H1 (cell line): ENCODE data around the gene GAK. TPM values are rescaled to one million over a fixed set of nuclear protein-coding genes. Genes with fewer than 3 reads are reported as not detected.

Experiments
- CTCF ChIA-PET: fragments of 300-600 bp; sonication (Branson Sonifier 250); formaldehyde crosslinking; loops from one replicate; lab custom pipeline; 2021; ENCODE audit not compliant: partially characterized antibody; lab: Charles Lee
- POLR2A ChIA-PET: fragments of 300-600 bp; sonication (Branson Sonifier 250); formaldehyde crosslinking; loops from one replicate; lab custom pipeline; 2021; ENCODE audit warnings: inconsistent platforms; ENCODE audit not compliant: partially characterized antibody; lab: Charles Lee
- DNase-seq, 2 experiments: peaks; one replicate each; pipeline versions ENCODE4 v3.0.0 to v3.0.0-alpha.2; 2010 to 2022; ENCODE audit warnings: low spot score in 2 of 2, low read depth in 1 of 2, mixed read lengths in 1 of 2
- FAIRE-seq: peaks from 2 replicates; lab custom pipeline; 2011; peaks lifted over from hg19 to GRCh38; lab: Jason Lieb, UNC
- H2AFZ ChIP-seq: 2 replicates; pipeline ENCODE4 v1.8.1; 2012; ENCODE audit warnings: low read length, inconsistent platforms
- H2AK5ac ChIP-seq: 2 replicates; pipeline ENCODE4 v1.6.1; 2013; ENCODE audit warnings: low read depth, low read length
- H2BK120ac ChIP-seq: replicated peaks from 2 replicates; pipeline ENCODE3; 2013; ENCODE audit warnings: low read depth, low read length, inconsistent platforms
- H2BK12ac ChIP-seq: 2 replicates; pipeline ENCODE4 v1.6.1; 2013; ENCODE audit warnings: low read depth, low read length
- H2BK15ac ChIP-seq: 2 replicates; pipeline ENCODE4 v1.6.1; 2013; ENCODE audit warnings: low read length
- H2BK20ac ChIP-seq: 2 replicates; pipeline ENCODE4 v1.6.1; 2013; ENCODE audit warnings: low read length
- H2BK5ac ChIP-seq: 2 replicates; pipeline ENCODE4 v1.6.1; 2013; ENCODE audit warnings: low read depth, low read length
- H3K14ac ChIP-seq: 2 replicates; pipeline ENCODE4 v1.6.1; 2013; ENCODE audit warnings: inconsistent platforms; ENCODE audit not compliant: insufficient read length
- H3K18ac ChIP-seq: 2 replicates; pipeline ENCODE4 v1.6.1; 2013; ENCODE audit warnings: low read length; ENCODE audit errors: extremely low read depth
- H3K23ac ChIP-seq: 2 replicates; pipeline ENCODE4 v1.6.1; 2013; ENCODE audit warnings: inconsistent platforms; ENCODE audit not compliant: insufficient read length
- H3K23me2 ChIP-seq: 2 replicates; pipeline ENCODE4 v1.6.1; 2013; ENCODE audit warnings: low read depth, low read length
- H3K27ac ChIP-seq: 2 replicates; pipeline ENCODE4 v1.6.1; 2011; ENCODE audit warnings: low read depth, low read length, inconsistent platforms
- H3K27me3 ChIP-seq, 4 experiments: replicated peaks in 1 of 4; 1 replicate in 1 of 4; 2 replicates in 3 of 4; pipeline versions ENCODE4 v1.6.1 to v1.8.1; 2011 to 2013; ENCODE audit warnings: low read length in 3 of 4, mild to moderate bottlenecking in 3 of 4, inconsistent platforms in 2 of 4, mixed read lengths in 2 of 4, moderate library complexity in 1 of 4; ENCODE audit not compliant: control insufficient read depth in 3 of 4, insufficient read depth in 3 of 4; ENCODE audit errors: extremely low read depth in 1 of 4
- H3K36me3 ChIP-seq, 4 experiments: 2 replicates each; pipeline versions ENCODE4 v1.6.1 to v1.8.1; 2011 to 2013; ENCODE audit warnings: mild to moderate bottlenecking in 4 of 4, low read length in 3 of 4, moderate library complexity in 2 of 4, control low read depth in 1 of 4, inconsistent platforms in 1 of 4; ENCODE audit not compliant: insufficient read depth in 4 of 4, control insufficient read depth in 2 of 4
- H3K4ac ChIP-seq: replicated peaks from 2 replicates; pipeline ENCODE3; 2013; ENCODE audit warnings: low read length, low read depth, mixed read lengths, inconsistent platforms; ENCODE audit not compliant: insufficient read length
- H3K4me1 ChIP-seq, 4 experiments: replicated peaks in 1 of 4; 1 replicate in 1 of 4; 2 replicates in 3 of 4; pipeline versions ENCODE4 v1.6.1 to v1.8.1; 2011 to 2013; ENCODE audit warnings: low read length in 3 of 4, inconsistent platforms in 2 of 4, mixed read lengths in 1 of 4; ENCODE audit not compliant: insufficient read depth in 4 of 4, control insufficient read depth in 3 of 4
- H3K4me2 ChIP-seq, 2 experiments: 2 replicates each; pipeline versions ENCODE4 v1.6.1 to v1.8.1; 2011 to 2013; ENCODE audit warnings: low read depth in 2 of 2, low read length in 2 of 2, control low read depth in 1 of 2, inconsistent platforms in 1 of 2, mild to moderate bottlenecking in 1 of 2; ENCODE audit not compliant: insufficient read depth in 1 of 2
- H3K4me3 ChIP-seq, 4 experiments: fragments of 200-600, 300-600 bp in 1 of 4; sonication (generic), shearing (Covaris generic), sonication (Bioruptor Twin) in 1 of 4; 2 replicates each; pipeline versions ENCODE4 v1.5.1 to v1.8.1; 2011 to 2016; ENCODE audit warnings: low read length in 4 of 4, low read depth in 3 of 4, control low read depth in 2 of 4, inconsistent platforms in 2 of 4, mild to moderate bottlenecking in 2 of 4, mixed read lengths in 1 of 4, moderate library complexity in 1 of 4; ENCODE audit not compliant: insufficient read depth in 2 of 4; ENCODE audit errors: extremely low read depth in 1 of 4
- H3K56ac ChIP-seq: replicated peaks from 2 replicates; pipeline ENCODE3; 2013; ENCODE audit warnings: low read depth, mild to moderate bottlenecking, mixed read lengths, low read length, inconsistent platforms; ENCODE audit not compliant: insufficient read length
- H3K79me1 ChIP-seq: 2 replicates; pipeline ENCODE4 v1.6.1; 2013; ENCODE audit warnings: low read depth, low read length, control low read depth
- H3K79me2 ChIP-seq, 2 experiments: 2 replicates each; pipeline versions ENCODE4 v1.6.1 to v1.8.1; 2012 to 2013; ENCODE audit warnings: low read length in 2 of 2, mild to moderate bottlenecking in 2 of 2, inconsistent platforms in 1 of 2; ENCODE audit not compliant: insufficient read depth in 2 of 2, control insufficient read depth in 1 of 2
- H3K9ac ChIP-seq, 4 experiments: replicated peaks in 1 of 4; 1 replicate in 1 of 4; 2 replicates in 3 of 4; pipeline versions ENCODE4 v1.6.1 to v1.8.1; 2011 to 2013; ENCODE audit warnings: low read depth in 3 of 4, low read length in 3 of 4, control low read depth in 2 of 4, mild to moderate bottlenecking in 2 of 4, moderate library complexity in 2 of 4, inconsistent platforms in 1 of 4; ENCODE audit errors: extremely low read depth in 1 of 4
- H3K9me3 ChIP-seq, 2 experiments: 2 replicates each; pipeline versions ENCODE4 v1.6.1 to v1.8.1; 2012 to 2013; ENCODE audit warnings: mild to moderate bottlenecking in 2 of 2, moderate library complexity in 2 of 2, control low read depth in 1 of 2, inconsistent platforms in 1 of 2, low read depth in 1 of 2, low read length in 1 of 2, mixed read lengths in 1 of 2; ENCODE audit not compliant: insufficient read depth in 2 of 2
- H4K20me1 ChIP-seq, 2 experiments: replicated peaks in 1 of 2; 2 replicates each; pipeline versions ENCODE3 to v1.8.1; 2011 to 2013; ENCODE audit warnings: inconsistent platforms in 2 of 2, low read length in 2 of 2, mild to moderate bottlenecking in 1 of 2; ENCODE audit not compliant: insufficient read depth in 2 of 2, control insufficient read depth in 1 of 2
- H4K5ac ChIP-seq: 2 replicates; pipeline ENCODE4 v1.6.1; 2013; ENCODE audit warnings: low read length, low read depth, mixed read lengths, inconsistent platforms; ENCODE audit not compliant: insufficient read length
- H4K8ac ChIP-seq: 2 replicates; pipeline ENCODE4 v1.8.0; 2013; ENCODE audit warnings: mild to moderate bottlenecking, moderate library complexity, low read length, inconsistent platforms; ENCODE audit not compliant: insufficient read depth; ENCODE audit errors: extremely low read depth
- H4K91ac ChIP-seq: replicated peaks from 2 replicates; pipeline ENCODE3; 2013; ENCODE audit warnings: low read length, mixed read lengths, inconsistent platforms; ENCODE audit not compliant: insufficient read length
- CHD2 ChIP-seq: IDR thresholded peaks from 2 replicates; pipeline ENCODE4 v1.6.1; 2012; ENCODE audit warnings: low read length, improper control_type of control experiment
- EZH2 ChIP-seq: fragments of 200-600 bp; sonication (generic); IDR thresholded peaks from 2 replicates; pipeline ENCODE4 v1.7.1; 2012; ENCODE audit warnings: low read depth, mild to moderate bottlenecking, moderate library complexity, low read length, inconsistent platforms; ENCODE audit not compliant: severe bottlenecking
- GABPA ChIP-seq: IDR thresholded peaks from 2 replicates; pipeline ENCODE4 v1.6.1; 2011; ENCODE audit warnings: mild to moderate bottlenecking, low read length, moderate library complexity, borderline replicate concordance; ENCODE audit not compliant: insufficient read depth
- GTF2F1 ChIP-seq: IDR thresholded peaks from 2 replicates; pipeline ENCODE4 v1.6.1; 2012; ENCODE audit warnings: low read depth, low read length, improper control_type of control experiment, borderline replicate concordance
- NANOG ChIP-seq: IDR thresholded peaks from 2 replicates; pipeline ENCODE4 v1.6.1; 2011; ENCODE audit warnings: low read length, low read depth, mild to moderate bottlenecking, inconsistent platforms; ENCODE audit not compliant: insufficient read depth, poor library complexity, severe bottlenecking
- RAD21 ChIP-seq, 2 experiments: IDR thresholded peaks in 1 of 2; conservative IDR thresholded peaks in 1 of 2; 2 replicates each; pipeline ENCODE4 v1.6.1; 2011; ENCODE audit warnings: low read depth in 2 of 2, low read length in 2 of 2, improper control_type of control experiment in 1 of 2, inconsistent platforms in 1 of 2, mild to moderate bottlenecking in 1 of 2, moderate library complexity in 1 of 2
- RFX5 ChIP-seq: IDR thresholded peaks from 2 replicates; pipeline ENCODE4 v1.6.1; 2011; ENCODE audit warnings: low read depth, low read length, improper control_type of control experiment, borderline replicate concordance
- SIN3A ChIP-seq, 2 experiments: IDR thresholded peaks in 1 of 2; conservative IDR thresholded peaks in 1 of 2; 2 replicates each; pipeline ENCODE4 v1.6.1; 2011 to 2012; ENCODE audit warnings: low read length in 2 of 2, improper control_type of control experiment in 1 of 2, low read depth in 1 of 2, mild to moderate bottlenecking in 1 of 2
- SP1 ChIP-seq: IDR thresholded peaks from 2 replicates; pipeline ENCODE4 v1.6.1; 2011; ENCODE audit warnings: low read depth, low read length
- SUZ12 ChIP-seq: fragments of 200-600 bp; sonication (generic); IDR thresholded peaks from 2 replicates; pipeline ENCODE4 v1.6.1; 2012; ENCODE audit warnings: mild to moderate bottlenecking, inconsistent platforms, low read length, moderate library complexity, mixed read lengths
- TBP ChIP-seq: IDR thresholded peaks from 2 replicates; pipeline ENCODE4 v1.6.1; 2011; ENCODE audit warnings: low read depth, low read length, improper control_type of control experiment
- WGBS, 2 experiments: shearing (Covaris generic) in 1 of 2; methylation state at CpG; one replicate each; pipeline versions ENCODE4 v1.1.6 to v1.1.7; 2013 to 2015; ENCODE audit warnings: low lambda C conversion rate in 2 of 2, mixed read lengths in 2 of 2, inconsistent platforms in 1 of 2, low coverage in 1 of 2, missing lambda C conversion rate in 1 of 2; ENCODE audit not compliant: insufficient replicate concordance in 2 of 2, insufficient coverage in 1 of 2, insufficient read length in 1 of 2; ENCODE audit errors: extremely low coverage in 1 of 2, missing lambda C conversion rate in 1 of 2; 5-methylcytosine and 5-hydroxymethylcytosine counted together
- polyA plus RNA-seq, 7 experiments: library from polyadenylated mRNA; depleted of rRNA in 3 of 7; stranded (reverse) in 5 of 7; unstranded in 2 of 7; fragments of >200 nt in 5 of 7; fragments of 200-250 nt in 2 of 7; gene quantifications; 1 replicate in 5 of 7; 2 replicates in 1 of 7; 4 replicates in 1 of 7; pipeline versions ENCODE4 v1.2.1 to v1.2.3, GENCODE V29; 2011 to 2013; ENCODE audit warnings: missing spikeins in 2 of 7, mixed read lengths in 2 of 7
- total RNA-seq: library from RNA; stranded (reverse); fragmentation: NEBNext Ultra II Directional; extraction: Animal tissue kit (Norgen Biotek cat#: 25700); gene quantifications from 2 replicates; pipeline ENCODE4 v1.2.1, GENCODE V29; 2021

The GAK gene
- total and polyA plus RNA-seq, 2 of the 8 experiments (the other 6 are each of a cell fraction or from before 2014, with no cell fraction given) = 31.5 to 70.8 TPM

GRCh38 chr4:822361-823175, 109.5 kb downstream of the GAK start:
- POLR2A ChIA-PET = interaction anchor here (0.7 to 1.2 kb wide), 3 partner anchors 9 to 1713 kb away, joined by 3 read pairs; no protein-coding TSS in a partner anchor
- no peak overlapping the region for H3K9ac ChIP-seq
- no peak overlapping the region for H2BK12ac ChIP-seq
- TF ChIP-seq SUZ12 (no peak), EZH2 (no peak), TBP (no peak), SP1 (no peak), NANOG (no peak), GABPA (no peak), RAD21 (IDR thresholded peaks at IDR 0.05 in 1 of 2, conservative IDR thresholded peaks at IDR 0.05 in 1 of 2; ENCODE audit: low read depth in 2 of 2, low read length in 2 of 2) (no peak), GTF2F1 (no peak), RFX5 (no peak), CHD2 (no peak), SIN3A (conservative IDR thresholded peaks at IDR 0.05 in 1 of 2, IDR thresholded peaks at IDR 0.05 in 1 of 2; ENCODE audit: low read depth in 1 of 2, low read length in 2 of 2) (no peak)

More at GRCh38 chr4:822361-823175, 109.5 kb downstream of the GAK start:
- H2BK15ac ChIP-seq = no peak overlapping the region
- no peak overlapping the region for H3K4ac ChIP-seq
- H4K8ac ChIP-seq = no peak overlapping the region
- WGBS, 2 experiments = 69% methylated on average over 24 of the region's 24 CpGs; no CpG with 5 or more reads in 1 of the 2 experiments
- DNase-seq (no peak), FAIRE-seq (no peak)
- no peak overlapping the region for H2BK20ac ChIP-seq
- no peak overlapping the region for H2AFZ ChIP-seq
- no peak overlapping the region for H3K18ac ChIP-seq
- no peaks in the 10 kb centered on the region for H3K79me2 ChIP-seq
- H3K23ac ChIP-seq = no peak overlapping the region
- H3K27me3 ChIP-seq = peaks cover 33 to 74% (median 60%) of the 10 kb centered on the region in 4 experiments
- no peak overlapping the region for H4K91ac ChIP-seq
- no peak overlapping the region for H3K4me2 ChIP-seq
- CTCF ChIA-PET = interaction anchor here (0.6 to 3.5 kb wide), 7 partner anchors 8 to 159 kb away, joined by 3 to 17 read pairs (median 4); no protein-coding TSS in a partner anchor
- H3K4me1 ChIP-seq = peaks cover 0 to 4% (median 2%) of the 10 kb centered on the region in 4 experiments; a peak in 3 of 7 replicates
- H3K79me1 ChIP-seq = no peaks in the 10 kb centered on the region
- no peak overlapping the region for H3K14ac ChIP-seq
- H3K4me3 ChIP-seq = no peak overlapping the region
- H3K36me3 ChIP-seq = no peaks in the 10 kb centered on the region
- peaks cover 5% of the 10 kb centered on the region; the same call in 1 of the 2 replicates for H3K23me2 ChIP-seq
- no peak overlapping the region for H2AK5ac ChIP-seq
- no peak overlapping the region for H2BK5ac ChIP-seq
- H4K20me1 ChIP-seq = peaks cover 1 to 11% of the 10 kb centered on the region in 2 experiments
- no peak overlapping the region for H3K56ac ChIP-seq
- no peaks in the 10 kb centered on the region for H3K9me3 ChIP-seq
- H2BK120ac ChIP-seq = no peak overlapping the region
- H3K27ac ChIP-seq = no peak overlapping the region
- no peak overlapping the region for H4K5ac ChIP-seq
